HepG2 (cell line): ENCODE results near the gene HSP90AB1. TPM values are rescaled to one million over a fixed set of nuclear protein-coding genes. Genes with fewer than 3 reads are reported as not detected.

ENCODE experiments used
- DPF2 ChIP-seq: sonication (generic); formaldehyde crosslinking; IDR thresholded peaks from 2 replicates; pipeline ENCODE4 v1.4.0; 2020; ENCODE audit warnings: mild to moderate bottlenecking, low read depth, missing genetic modification reagents, borderline replicate concordance
- ELF3 ChIP-seq: IDR thresholded peaks from 2 replicates; pipeline ENCODE4 v1.6.1; 2016; ENCODE audit warnings: missing genetic modification reagents, missing compliant biosample characterization
- GATA4 ChIP-seq: sonication (generic); IDR thresholded peaks from 2 replicates; pipeline ENCODE4 v1.6.1; 2016; ENCODE audit warnings: antibody characterized with exemption, low read depth, borderline replicate concordance
- HCFC1 ChIP-seq: fragments of 150-350 bp; IDR thresholded peaks from 2 replicates; pipeline ENCODE4 v1.6.1; 2014; ENCODE audit warnings: low read depth, low read length
- LCORL ChIP-seq, 2 experiments: fragments of 450-650 bp in 1 of 2; sonication (generic) in 1 of 2; formaldehyde crosslinking in 1 of 2; IDR thresholded peaks; 2 replicates each; pipeline versions ENCODE4 v1.5.0 to v1.6.1; 2017 to 2020; ENCODE audit warnings: antibody characterized with exemption in 1 of 2, missing genetic modification reagents in 1 of 2
- MEIS2 ChIP-seq: sonication (generic); formaldehyde crosslinking; IDR thresholded peaks from 2 replicates; pipeline ENCODE4 v1.9.0; 2021; ENCODE audit warnings: mild to moderate bottlenecking, missing genetic modification reagents
- NR2F6 ChIP-seq, 2 experiments: IDR thresholded peaks; 2 replicates each; pipeline ENCODE4 v1.6.1; 2016; ENCODE audit warnings: antibody characterized with exemption in 1 of 2, mild to moderate bottlenecking in 1 of 2
- NRL ChIP-seq: sonication (generic); formaldehyde crosslinking; IDR thresholded peaks from 2 replicates; pipeline ENCODE4 v1.5.0; 2020; ENCODE audit warnings: missing genetic modification reagents, mild to moderate bottlenecking, moderate library complexity, borderline replicate concordance
- SUZ12 ChIP-seq: fragments of 150-350 bp; IDR thresholded peaks from 2 replicates; pipeline ENCODE4 v1.6.1; 2014; ENCODE audit warnings: low read depth, low read length
- U2AF1 ChIP-seq: fragments of 200-400 bp; formaldehyde crosslinking; optimal IDR thresholded peaks from 2 replicates; pipeline ENCODE3; 2017; ENCODE audit warnings: mild to moderate bottlenecking, low read depth, low read length
- ZNF430 ChIP-seq: sonication (generic); formaldehyde crosslinking; IDR thresholded peaks from 2 replicates; pipeline ENCODE4 v1.9.0; 2021; ENCODE audit warnings: mild to moderate bottlenecking, missing genetic modification reagents
- ZNF446 ChIP-seq: sonication (generic); formaldehyde crosslinking; IDR thresholded peaks from 2 replicates; pipeline ENCODE4 v1.5.0; 2020; ENCODE audit warnings: mild to moderate bottlenecking, missing genetic modification reagents
- ZNF724P ChIP-seq: sonication (generic); formaldehyde crosslinking; IDR thresholded peaks from 2 replicates; pipeline ENCODE4 v1.8.0; 2022; ENCODE audit warnings: missing genetic modification reagents, borderline replicate concordance
- polyA plus RNA-seq, 8 experiments: library from polyadenylated mRNA; depleted of rRNA in 3 of 8; stranded (reverse) in 7 of 8; unstranded in 1 of 8; fragments of >200 nt; fragmentation: Illumina TruSeq in 4 of 8; extraction: Trizol in 4 of 8; gene quantifications; 2 replicates each; pipeline versions ENCODE4 v1.2.1 to v1.2.3, GENCODE V29; 2011 to 2016; ENCODE audit warnings: low read depth in 4 of 8, missing spikeins in 1 of 8, mixed read lengths in 1 of 8; ENCODE audit not compliant: insufficient read depth in 1 of 8
- total RNA-seq, 5 experiments: library from RNA; depleted of rRNA; stranded (reverse); fragments of >200 nt; fragmentation: Illumina TruSeq; extraction: Trizol; gene quantifications; 2 replicates each; pipeline ENCODE4 v1.2.3, GENCODE V29; 2016; ENCODE audit warnings: low read depth in 1 of 5
- TF ChIP-seq, protein P1 (sequence below): sonication (generic); formaldehyde crosslinking; IDR thresholded peaks from 2 replicates; pipeline ENCODE4 v1.4.0; 2020; ENCODE audit warnings: missing genetic modification reagents
- TF ChIP-seq, protein P2 (sequence below): sonication (generic); formaldehyde crosslinking; IDR thresholded peaks from 2 replicates; pipeline ENCODE4 v1.4.0; 2020; ENCODE audit warnings: missing genetic modification reagents, borderline replicate concordance
- TF ChIP-seq, protein P3 (sequence below): sonication (generic); formaldehyde crosslinking; IDR thresholded peaks from 2 replicates; pipeline ENCODE4 v1.8.1; 2023; ENCODE audit warnings: mild to moderate bottlenecking, inconsistent platforms, moderate library complexity, missing genetic modification reagents, borderline replicate concordance
- TF ChIP-seq, protein P4 (sequence below): sonication (generic); formaldehyde crosslinking; conservative IDR thresholded peaks from 2 replicates; pipeline ENCODE4 v1.8.0; 2022; ENCODE audit warnings: low read depth, missing genetic modification reagents
- TF ChIP-seq, protein P5 (sequence below): IDR thresholded peaks from 2 replicates; pipeline ENCODE4 v1.6.1; 2016; ENCODE audit warnings: mild to moderate bottlenecking, missing biosample characterization, missing genetic modification reagents
- TF ChIP-seq, protein P6 (sequence below): sonication (generic); formaldehyde crosslinking; IDR thresholded peaks from 2 replicates; pipeline ENCODE4 v1.5.0; 2020; ENCODE audit warnings: missing genetic modification reagents, mild to moderate bottlenecking, borderline replicate concordance

Gene HSP90AB1
- total and polyA plus RNA-seq, 2 of the 13 experiments (the other 11 are each of a cell fraction or from before 2014, with no cell fraction given): 1,325 to 1,472 TPM

DNA sequence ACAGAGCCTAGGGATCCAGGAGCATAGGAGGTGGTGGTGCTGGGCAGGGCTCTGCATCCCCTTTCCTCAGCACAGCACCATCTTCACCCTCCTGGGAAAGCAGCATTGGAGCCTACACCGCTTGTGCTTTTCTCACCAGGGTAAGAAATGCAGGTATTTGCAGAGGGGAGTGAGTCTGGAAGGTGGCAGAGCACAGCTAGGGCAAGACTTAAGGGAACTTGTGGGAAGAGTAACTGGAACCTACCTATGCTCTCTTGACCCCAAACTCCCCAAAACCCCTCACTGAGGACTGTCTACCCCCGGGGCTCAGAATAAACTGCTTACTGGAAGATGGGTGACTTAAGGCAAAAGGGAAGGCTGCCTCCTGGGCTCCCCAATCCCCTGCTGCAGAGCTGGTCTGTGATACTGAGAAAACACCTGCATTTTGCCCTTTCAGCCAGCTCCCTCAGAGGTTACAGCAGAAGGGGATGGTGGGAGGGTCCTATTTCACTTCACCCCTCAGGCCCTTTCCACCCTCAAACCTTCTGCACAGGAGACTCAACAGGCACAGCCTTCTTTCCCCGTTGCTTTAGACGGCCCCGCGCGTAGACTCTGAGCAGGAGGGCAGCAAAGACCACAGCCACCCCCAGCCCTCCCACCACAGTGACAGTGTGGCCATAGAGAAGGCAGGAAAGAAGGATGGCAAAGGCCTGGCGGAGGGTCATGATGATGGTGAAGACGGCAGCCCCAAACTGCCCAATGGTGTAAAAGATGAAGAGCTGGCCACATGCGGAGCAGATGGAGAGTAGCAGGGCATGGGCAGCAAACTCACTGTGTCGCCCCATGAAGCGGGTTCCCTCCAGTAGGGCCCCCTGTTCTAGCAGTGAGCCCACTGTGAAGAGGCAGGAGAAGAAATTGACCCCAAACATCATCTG lies 7.5 kb downstream of the HSP90AB1 start (continued):
- TF ChIP-seq ZNF446 (no peak), NR2F6 (IDR thresholded peaks at IDR 0.05) (no peak), NR2F6 (CRISPR knock-in tag; IDR thresholded peaks at IDR 0.05) (no peak), HCFC1 (no peak), MEIS2 (CRISPR knock-in tag) (no peak), ZNF430 (CRISPR knock-in tag) (peak; percentile 29; the same call in 1 of the 2 replicates), SUZ12 (no peak), GATA4 (peak; percentile 21; the same call in 1 of the 2 replicates), NRL (CRISPR knock-in tag) (no peak; the same call in 1 of the 2 replicates), DPF2 (CRISPR knock-in tag) (no peak), LCORL (IDR thresholded peaks at IDR 0.05) (no peak), LCORL (CRISPR knock-in tag; IDR thresholded peaks at IDR 0.05) (no peak), ELF3 (no peak), U2AF1 (no peak), ZNF724P (CRISPR knock-in tag) (no peak)
- TF ChIP-seq, protein P1, sequence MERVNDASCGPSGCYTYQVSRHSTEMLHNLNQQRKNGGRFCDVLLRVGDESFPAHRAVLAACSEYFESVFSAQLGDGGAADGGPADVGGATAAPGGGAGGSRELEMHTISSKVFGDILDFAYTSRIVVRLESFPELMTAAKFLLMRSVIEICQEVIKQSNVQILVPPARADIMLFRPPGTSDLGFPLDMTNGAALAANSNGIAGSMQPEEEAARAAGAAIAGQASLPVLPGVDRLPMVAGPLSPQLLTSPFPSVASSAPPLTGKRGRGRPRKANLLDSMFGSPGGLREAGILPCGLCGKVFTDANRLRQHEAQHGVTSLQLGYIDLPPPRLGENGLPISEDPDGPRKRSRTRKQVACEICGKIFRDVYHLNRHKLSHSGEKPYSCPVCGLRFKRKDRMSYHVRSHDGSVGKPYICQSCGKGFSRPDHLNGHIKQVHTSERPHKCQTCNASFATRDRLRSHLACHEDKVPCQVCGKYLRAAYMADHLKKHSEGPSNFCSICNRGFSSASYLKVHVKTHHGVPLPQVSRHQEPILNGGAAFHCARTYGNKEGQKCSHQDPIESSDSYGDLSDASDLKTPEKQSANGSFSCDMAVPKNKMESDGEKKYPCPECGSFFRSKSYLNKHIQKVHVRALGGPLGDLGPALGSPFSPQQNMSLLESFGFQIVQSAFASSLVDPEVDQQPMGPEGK: no peak
- TF ChIP-seq, protein P2, sequence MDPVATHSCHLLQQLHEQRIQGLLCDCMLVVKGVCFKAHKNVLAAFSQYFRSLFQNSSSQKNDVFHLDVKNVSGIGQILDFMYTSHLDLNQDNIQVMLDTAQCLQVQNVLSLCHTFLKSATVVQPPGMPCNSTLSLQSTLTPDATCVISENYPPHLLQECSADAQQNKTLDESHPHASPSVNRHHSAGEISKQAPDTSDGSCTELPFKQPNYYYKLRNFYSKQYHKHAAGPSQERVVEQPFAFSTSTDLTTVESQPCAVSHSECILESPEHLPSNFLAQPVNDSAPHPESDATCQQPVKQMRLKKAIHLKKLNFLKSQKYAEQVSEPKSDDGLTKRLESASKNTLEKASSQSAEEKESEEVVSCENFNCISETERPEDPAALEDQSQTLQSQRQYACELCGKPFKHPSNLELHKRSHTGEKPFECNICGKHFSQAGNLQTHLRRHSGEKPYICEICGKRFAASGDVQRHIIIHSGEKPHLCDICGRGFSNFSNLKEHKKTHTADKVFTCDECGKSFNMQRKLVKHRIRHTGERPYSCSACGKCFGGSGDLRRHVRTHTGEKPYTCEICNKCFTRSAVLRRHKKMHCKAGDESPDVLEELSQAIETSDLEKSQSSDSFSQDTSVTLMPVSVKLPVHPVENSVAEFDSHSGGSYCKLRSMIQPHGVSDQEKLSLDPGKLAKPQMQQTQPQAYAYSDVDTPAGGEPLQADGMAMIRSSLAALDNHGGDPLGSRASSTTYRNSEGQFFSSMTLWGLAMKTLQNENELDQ (CRISPR knock-in tag): no peak
- TF ChIP-seq, protein P3, sequence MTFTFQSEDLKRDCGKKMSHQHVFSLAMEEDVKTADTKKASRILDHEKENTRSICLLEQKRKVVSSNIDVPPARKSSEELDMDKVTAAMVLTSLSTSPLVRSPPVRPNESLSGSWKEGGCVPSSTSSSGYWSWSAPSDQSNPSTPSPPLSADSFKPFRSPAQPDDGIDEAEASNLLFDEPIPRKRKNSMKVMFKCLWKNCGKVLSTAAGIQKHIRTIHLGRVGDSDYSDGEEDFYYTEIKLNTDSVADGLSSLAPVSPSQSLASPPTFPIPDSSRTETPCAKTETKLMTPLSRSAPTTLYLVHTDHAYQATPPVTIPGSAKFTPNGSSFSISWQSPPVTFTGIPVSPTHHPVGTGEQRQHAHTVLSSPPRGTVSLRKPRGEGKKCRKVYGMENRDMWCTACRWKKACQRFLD (CRISPR knock-in tag): no peak
- TF ChIP-seq, protein P4, sequence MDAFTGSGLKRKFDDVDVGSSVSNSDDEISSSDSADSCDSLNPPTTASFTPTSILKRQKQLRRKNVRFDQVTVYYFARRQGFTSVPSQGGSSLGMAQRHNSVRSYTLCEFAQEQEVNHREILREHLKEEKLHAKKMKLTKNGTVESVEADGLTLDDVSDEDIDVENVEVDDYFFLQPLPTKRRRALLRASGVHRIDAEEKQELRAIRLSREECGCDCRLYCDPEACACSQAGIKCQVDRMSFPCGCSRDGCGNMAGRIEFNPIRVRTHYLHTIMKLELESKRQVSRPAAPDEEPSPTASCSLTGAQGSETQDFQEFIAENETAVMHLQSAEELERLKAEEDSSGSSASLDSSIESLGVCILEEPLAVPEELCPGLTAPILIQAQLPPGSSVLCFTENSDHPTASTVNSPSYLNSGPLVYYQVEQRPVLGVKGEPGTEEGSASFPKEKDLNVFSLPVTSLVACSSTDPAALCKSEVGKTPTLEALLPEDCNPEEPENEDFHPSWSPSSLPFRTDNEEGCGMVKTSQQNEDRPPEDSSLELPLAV (CRISPR knock-in tag): no peak
- TF ChIP-seq, protein P5, sequence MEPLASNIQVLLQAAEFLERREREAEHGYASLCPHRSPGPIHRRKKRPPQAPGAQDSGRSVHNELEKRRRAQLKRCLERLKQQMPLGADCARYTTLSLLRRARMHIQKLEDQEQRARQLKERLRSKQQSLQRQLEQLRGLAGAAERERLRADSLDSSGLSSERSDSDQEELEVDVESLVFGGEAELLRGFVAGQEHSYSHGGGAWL (CRISPR knock-in tag): no peak
- TF ChIP-seq, protein P6, sequence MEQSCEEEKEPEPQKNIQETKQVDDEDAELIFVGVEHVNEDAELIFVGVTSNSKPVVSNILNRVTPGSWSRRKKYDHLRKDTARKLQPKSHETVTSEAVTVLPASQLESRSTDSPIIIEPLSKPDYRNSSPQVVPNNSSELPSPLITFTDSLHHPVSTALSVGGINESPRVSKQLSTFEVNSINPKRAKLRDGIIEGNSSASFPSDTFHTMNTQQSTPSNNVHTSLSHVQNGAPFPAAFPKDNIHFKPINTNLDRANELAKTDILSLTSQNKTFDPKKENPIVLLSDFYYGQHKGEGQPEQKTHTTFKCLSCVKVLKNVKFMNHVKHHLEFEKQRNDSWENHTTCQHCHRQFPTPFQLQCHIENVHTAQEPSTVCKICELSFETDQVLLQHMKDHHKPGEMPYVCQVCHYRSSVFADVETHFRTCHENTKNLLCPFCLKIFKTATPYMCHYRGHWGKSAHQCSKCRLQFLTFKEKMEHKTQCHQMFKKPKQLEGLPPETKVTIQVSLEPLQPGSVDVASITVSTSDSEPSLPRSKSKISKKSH (CRISPR knock-in tag): no peak
